CD4-positive, alpha-beta T cell treated with Interleukin-6 at 100 ng/mL for 8 hours (primary cell): Measurements from ENCODE around the gene DPF3.

ENCODE experiments used
- DNase-seq: peaks from one replicate; pipeline ENCODE4 v3.0.0-alpha.2; 2020; ENCODE audit warnings: mixed read lengths, low spot score

The DPF3 gene

GRCh38 chr14:72616811-72617210 lies 277.1 kb downstream of the DPF3 start:
- DNase-seq, result no peak

- no peak for DNase-seq
Observed at GRCh38 chr14:72616294-72616693, 277.6 kb downstream of the DPF3 start.

GRCh38 chr14:72615451-72616121 lies 278.3 kb downstream of the DPF3 start:
- no peak for DNase-seq

GRCh38 chr14:72614891-72615415 lies 278.9 kb downstream of the DPF3 start:
- no peak for DNase-seq

GRCh38 chr14:72614365-72614764 lies 279.5 kb downstream of the DPF3 start:
- no peak for DNase-seq

- DNase-seq, result no peak
Observed at GRCh38 chr14:72613975-72614319, 280.0 kb downstream of the DPF3 start.

GRCh38 chr14:72613231-72613974 lies 280.5 kb downstream of the DPF3 start:
- DNase-seq, result no peak

- no peak for DNase-seq
Observed at GRCh38 chr14:72612041-72612440, 281.9 kb downstream of the DPF3 start.

- no peak for DNase-seq
Observed at GRCh38 chr14:72611506-72611905, 282.4 kb downstream of the DPF3 start.

- no peak for DNase-seq
Observed at GRCh38 chr14:72610831-72611200, 283.1 kb downstream of the DPF3 start.

- no peak for DNase-seq
Observed at GRCh38 chr14:72610096-72610830, 283.6 kb downstream of the DPF3 start.

- no peak for DNase-seq
Observed at GRCh38 chr14:72609205-72609916, 284.5 kb downstream of the DPF3 start.

- DNase-seq, result no peak
Observed at GRCh38 chr14:72608391-72609204, 285.3 kb downstream of the DPF3 start.

- DNase-seq, result no peak
Observed at GRCh38 chr14:72607386-72608130, 286.3 kb downstream of the DPF3 start.

- DNase-seq, result no peak
Observed at GRCh38 chr14:72606879-72607278, 287.0 kb downstream of the DPF3 start.

GRCh38 chr14:72605921-72606220 lies 288.0 kb downstream of the DPF3 start:
- DNase-seq, result no peak

- DNase-seq, result no peak
Observed at GRCh38 chr14:72605096-72605920, 288.6 kb downstream of the DPF3 start.

- no peak for DNase-seq
Observed at GRCh38 chr14:72604133-72604532, 289.8 kb downstream of the DPF3 start.

GRCh38 chr14:72603639-72604038 lies 290.3 kb downstream of the DPF3 start:
- no peak for DNase-seq
